ENCODE results near the gene RTEL1.

Gene RTEL1

DNA sequence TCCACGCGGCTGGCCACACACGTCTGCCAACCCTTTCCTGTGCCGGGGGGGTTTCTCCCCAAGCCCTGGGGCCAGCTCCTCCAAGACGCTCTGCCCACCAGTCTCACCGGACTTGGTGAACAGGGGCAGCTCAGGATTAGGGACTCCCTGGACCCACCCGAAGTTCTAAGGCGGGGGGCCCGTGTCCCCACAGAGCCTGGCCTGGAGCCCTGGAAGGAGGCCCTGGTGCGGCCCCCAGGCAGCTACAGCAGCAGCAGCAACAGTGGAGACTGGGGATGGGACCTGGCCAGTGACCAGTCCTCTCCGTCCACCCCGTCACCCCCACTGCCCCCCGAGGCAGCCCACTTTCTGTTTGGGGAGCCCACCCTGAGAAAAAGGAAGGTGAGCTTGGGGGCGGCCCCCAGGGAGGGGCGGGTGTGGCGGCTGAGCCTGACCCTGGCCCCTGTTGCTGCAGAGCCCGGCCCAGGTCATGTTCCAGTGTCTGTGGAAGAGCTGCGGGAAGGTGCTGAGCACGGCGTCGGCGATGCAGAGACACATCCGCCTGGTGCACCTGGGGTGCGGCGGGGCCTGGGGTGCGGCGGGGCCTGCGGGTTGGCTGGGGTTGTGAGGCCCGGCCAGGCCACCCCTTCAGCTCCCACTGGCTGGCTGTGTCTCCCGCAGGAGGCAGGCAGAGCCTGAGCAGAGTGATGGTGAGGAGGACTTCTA is 83.7 kb downstream of the RTEL1 start:
- Histone ChIP-seq H3K4me3 (ENCODE audit: low read length) (no peak overlapping the region), H3K79me2 (ENCODE audit: control insufficient read depth, low read length) (no peaks in the 10 kb centered on the region), H3K4me2 (ENCODE audit: low read length) (no peak overlapping the region), H3K27ac (ENCODE audit: low read depth, low read length) (no peak overlapping the region), H3F3A (ENCODE audit: control insufficient read depth, insufficient read depth) (0 out of 2 replicates have a peak, but pooled peaks cover 4% of the 10 kb centered on the region), H3K4me1 (ENCODE audit: control insufficient read depth, low read length) (peaks cover 30% of the 10 kb centered on the region), H3K36me3 (ENCODE audit: control insufficient read depth, low read length) (no peaks in the 10 kb centered on the region), H3K9me3 (ENCODE audit: control insufficient read depth, insufficient read depth, low read length) (no peaks in the 10 kb centered on the region), H3K9me2 (replicated peaks; ENCODE audit: control insufficient read depth, low read length) (no peaks in the 10 kb centered on the region), H3K27me3 (ENCODE audit: control insufficient read depth, low read length) (no peaks in the 10 kb centered on the region), H4K20me1 (ENCODE audit: control insufficient read depth, insufficient read depth, low read depth, low read length) (no peaks in the 10 kb centered on the region)
- TF ChIP-seq EZH2phosphoT487 (IDR thresholded peaks at IDR 0.05; ENCODE audit: borderline replicate concordance, low read length), result no peak
- TF ChIP-seq, protein P1, sequence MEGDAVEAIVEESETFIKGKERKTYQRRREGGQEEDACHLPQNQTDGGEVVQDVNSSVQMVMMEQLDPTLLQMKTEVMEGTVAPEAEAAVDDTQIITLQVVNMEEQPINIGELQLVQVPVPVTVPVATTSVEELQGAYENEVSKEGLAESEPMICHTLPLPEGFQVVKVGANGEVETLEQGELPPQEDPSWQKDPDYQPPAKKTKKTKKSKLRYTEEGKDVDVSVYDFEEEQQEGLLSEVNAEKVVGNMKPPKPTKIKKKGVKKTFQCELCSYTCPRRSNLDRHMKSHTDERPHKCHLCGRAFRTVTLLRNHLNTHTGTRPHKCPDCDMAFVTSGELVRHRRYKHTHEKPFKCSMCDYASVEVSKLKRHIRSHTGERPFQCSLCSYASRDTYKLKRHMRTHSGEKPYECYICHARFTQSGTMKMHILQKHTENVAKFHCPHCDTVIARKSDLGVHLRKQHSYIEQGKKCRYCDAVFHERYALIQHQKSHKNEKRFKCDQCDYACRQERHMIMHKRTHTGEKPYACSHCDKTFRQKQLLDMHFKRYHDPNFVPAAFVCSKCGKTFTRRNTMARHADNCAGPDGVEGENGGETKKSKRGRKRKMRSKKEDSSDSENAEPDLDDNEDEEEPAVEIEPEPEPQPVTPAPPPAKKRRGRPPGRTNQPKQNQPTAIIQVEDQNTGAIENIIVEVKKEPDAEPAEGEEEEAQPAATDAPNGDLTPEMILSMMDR (IDR thresholded peaks at IDR 0.05; ENCODE audit: low read depth, low read length, poor library complexity, severe bottlenecking), result no peak

DNA sequence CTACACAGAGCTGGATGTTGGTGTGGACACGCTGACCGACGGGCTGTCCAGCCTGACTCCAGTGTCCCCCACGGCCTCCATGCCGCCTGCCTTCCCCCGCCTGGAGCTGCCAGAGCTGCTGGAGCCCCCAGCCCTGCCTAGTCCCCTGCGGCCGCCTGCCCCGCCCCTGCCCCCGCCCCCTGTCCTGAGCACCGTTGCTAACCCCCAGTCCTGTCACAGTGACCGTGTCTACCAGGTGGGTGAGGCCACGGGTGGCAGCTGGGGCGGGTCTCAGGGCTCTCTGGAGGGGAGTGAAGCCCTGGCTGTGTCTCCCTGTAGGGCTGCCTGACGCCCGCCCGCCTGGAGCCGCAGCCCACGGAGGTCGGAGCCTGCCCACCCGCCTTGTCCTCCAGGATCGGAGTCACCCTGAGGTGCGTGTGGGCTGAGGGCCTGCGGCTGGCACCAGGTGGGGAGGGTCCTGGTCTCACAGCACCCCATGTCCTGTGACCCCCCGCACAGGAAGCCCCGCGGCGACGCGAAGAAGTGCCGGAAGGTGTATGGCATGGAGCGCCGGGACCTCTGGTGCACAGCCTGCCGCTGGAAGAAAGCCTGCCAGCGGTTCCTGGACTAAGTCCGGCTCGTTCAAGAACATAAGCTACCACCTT is 84.4 kb downstream of the RTEL1 start:
- no peak for TF ChIP-seq EZH2phosphoT487 (IDR thresholded peaks at IDR 0.05; ENCODE audit: borderline replicate concordance, low read length)
- TF ChIP-seq, protein P1 (IDR thresholded peaks at IDR 0.05; ENCODE audit: low read depth, low read length, poor library complexity, severe bottlenecking), result no peak
- Histone ChIP-seq H3K4me2 (ENCODE audit: low read length) (no peak overlapping the region), H3K4me3 (ENCODE audit: low read length) (no peak overlapping the region), H4K20me1 (ENCODE audit: control insufficient read depth, insufficient read depth, low read depth, low read length) (no peaks in the 10 kb centered on the region), H3K36me3 (ENCODE audit: control insufficient read depth, low read length) (no peaks in the 10 kb centered on the region), H3K4me1 (ENCODE audit: control insufficient read depth, low read length) (peaks cover 27% of the 10 kb centered on the region), H3K27me3 (ENCODE audit: control insufficient read depth, low read length) (no peaks in the 10 kb centered on the region), H3K9me2 (replicated peaks; ENCODE audit: control insufficient read depth, low read length) (no peaks in the 10 kb centered on the region), H3K79me2 (ENCODE audit: control insufficient read depth, low read length) (no peaks in the 10 kb centered on the region), H3K9me3 (ENCODE audit: control insufficient read depth, insufficient read depth, low read length) (no peaks in the 10 kb centered on the region), H3K27ac (ENCODE audit: low read depth, low read length) (no peak overlapping the region), H3F3A (ENCODE audit: control insufficient read depth, insufficient read depth) (0 out of 2 replicates have a peak, but pooled peaks cover 4% of the 10 kb centered on the region)

DNA sequence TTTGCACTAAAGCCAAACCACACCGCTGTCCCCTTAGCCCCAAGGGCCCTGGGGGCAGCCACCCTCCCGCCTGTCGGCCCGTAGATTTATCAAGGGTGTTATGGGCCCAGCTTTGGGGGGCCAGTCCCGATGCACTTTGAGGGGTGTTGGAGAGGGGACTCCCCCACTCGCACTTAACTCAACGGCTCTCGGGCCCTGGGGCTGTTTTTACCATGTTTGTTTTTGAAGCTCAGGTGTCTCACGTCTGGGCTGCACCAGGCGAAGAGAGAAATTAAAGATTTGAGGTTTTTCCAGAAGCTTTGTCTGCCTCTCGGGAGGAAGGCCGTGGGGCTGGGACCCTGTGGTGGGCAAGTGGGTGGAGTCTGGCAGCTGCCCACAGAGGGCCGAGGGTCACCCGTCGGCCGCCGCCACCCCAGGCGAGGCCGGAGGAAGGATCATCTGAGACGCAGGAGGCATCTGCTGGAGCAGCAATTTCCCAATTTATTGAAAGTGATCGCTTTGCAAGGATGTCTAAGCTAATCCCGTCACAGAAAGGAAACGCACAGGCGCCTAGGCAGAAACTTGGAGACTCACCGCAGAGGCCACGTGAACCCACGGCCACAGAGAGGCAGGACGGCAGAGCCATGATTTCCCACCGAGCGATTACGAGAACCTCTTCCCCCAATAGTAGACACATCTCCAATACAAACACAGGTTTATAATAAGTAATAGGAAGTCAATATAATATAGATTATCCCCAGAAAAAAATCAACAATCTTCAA is 85.3 kb downstream of the RTEL1 start:
- Histone ChIP-seq H3K9me2 (replicated peaks; ENCODE audit: control insufficient read depth, low read length) (no peaks in the 10 kb centered on the region), H3K9me3 (ENCODE audit: control insufficient read depth, insufficient read depth, low read length) (no peaks in the 10 kb centered on the region), H3K4me3 (ENCODE audit: low read length) (no peak overlapping the region), H3K4me1 (ENCODE audit: control insufficient read depth, low read length) (peaks cover 24% of the 10 kb centered on the region), H3K36me3 (ENCODE audit: control insufficient read depth, low read length) (no peaks in the 10 kb centered on the region), H3K27ac (ENCODE audit: low read depth, low read length) (no peak overlapping the region), H4K20me1 (ENCODE audit: control insufficient read depth, insufficient read depth, low read depth, low read length) (no peaks in the 10 kb centered on the region), H3K79me2 (ENCODE audit: control insufficient read depth, low read length) (no peaks in the 10 kb centered on the region), H3K4me2 (ENCODE audit: low read length) (no peak overlapping the region), H3K27me3 (ENCODE audit: control insufficient read depth, low read length) (no peaks in the 10 kb centered on the region), H3F3A (ENCODE audit: control insufficient read depth, insufficient read depth) (0 out of 2 replicates have a peak, but pooled peaks cover 4% of the 10 kb centered on the region)
- TF ChIP-seq, protein P1 (IDR thresholded peaks at IDR 0.05; ENCODE audit: low read depth, low read length, poor library complexity, severe bottlenecking), result no peak
- TF ChIP-seq EZH2phosphoT487 (IDR thresholded peaks at IDR 0.05; ENCODE audit: borderline replicate concordance, low read length), result no peak

Data from DOHH2 (cell line).